Right forelimb (tissue), 1 donor: ENCODE results near the gene SIN3B.
A peak's percentile ranks its signal among the peaks of the same experiment; 100 is the strongest.
"Not testable (repeated sequence)": the region's sequence is repeated elsewhere in the genome, so short reads cannot be mapped to it uniquely, and the experiment has no call there.

ENCODE experiments used
- DNase-seq: peaks from one replicate; pipeline ENCODE4 v3.0.0-alpha.2; 2018

The SIN3B gene

GRCh38 chr19:16829010-16829821, at the start of gene SIN3B:
TSS of gene SIN3B (plus strand) at chr19:16829398. CDS start at chr19:16829421, 23 bp downstream.
- DNase-seq = peak; percentile 95

- DNase-seq = no peak
Measured at GRCh38 chr19:16779539-16780163, 49.5 kb upstream of the SIN3B start.

GRCh38 chr19:16782719-16783118, 46.5 kb upstream of the SIN3B start:
- no peak for DNase-seq

GRCh38 chr19:16788479-16788878, 40.7 kb upstream of the SIN3B start:
- no peak for DNase-seq

- DNase-seq = no peak
Measured at GRCh38 chr19:16789238-16789637, 40.0 kb upstream of the SIN3B start.

- no peak for DNase-seq
Measured at GRCh38 chr19:16790051-16790450, 39.1 kb upstream of the SIN3B start.

GRCh38 chr19:16791942-16792341, 37.3 kb upstream of the SIN3B start:
- no peak for DNase-seq

GRCh38 chr19:16794456-16795441, 34.4 kb upstream of the SIN3B start:
- no peak for DNase-seq

GRCh38 chr19:16795731-16796130, 33.5 kb upstream of the SIN3B start:
- DNase-seq = no peak

GRCh38 chr19:16797876-16798275, 31.3 kb upstream of the SIN3B start:
- no peak for DNase-seq

GRCh38 chr19:16798326-16798725, 30.9 kb upstream of the SIN3B start:
- not testable (repeated sequence) for DNase-seq

- DNase-seq = no peak
Measured at GRCh38 chr19:16799740-16800139, 29.5 kb upstream of the SIN3B start.

GRCh38 chr19:16801600-16802013, 27.6 kb upstream of the SIN3B start:
- no peak for DNase-seq

GRCh38 chr19:16804176-16804575, 25.0 kb upstream of the SIN3B start:
- DNase-seq = no peak

GRCh38 chr19:16807549-16808284, 21.5 kb upstream of the SIN3B start:
- no peak for DNase-seq

- DNase-seq = no peak
Measured at GRCh38 chr19:16814526-16815100, 14.6 kb upstream of the SIN3B start.

- DNase-seq = no peak
Measured at GRCh38 chr19:16820056-16820455, 9.1 kb upstream of the SIN3B start.

GRCh38 chr19:16821081-16821480, 8.1 kb upstream of the SIN3B start:
- DNase-seq = no peak

GRCh38 chr19:16822648-16823047, 6.5 kb upstream of the SIN3B start:
- no peak for DNase-seq

GRCh38 chr19:16824658-16825311, 4.4 kb upstream of the SIN3B start:
- DNase-seq = no peak

- DNase-seq = peak; percentile 84
Measured at GRCh38 chr19:16825312-16826052, 3.7 kb upstream of the SIN3B start.
